ENCODE measurements around the gene MOSPD3. TPM values are rescaled to one million over a fixed set of nuclear protein-coding genes. Genes with fewer than 3 reads are reported as not detected.

MOSPD3 gene
- total and polyA plus RNA-seq, 2 experiments from 2014 or later = 30.1 to 83.3 TPM

GRCh38 chr7:100595188-100595587 is 17.2 kb upstream of the MOSPD3 start:
- TF ChIP-seq CTCF (IDR thresholded peaks at IDR 0.05; ENCODE audit: low read depth, low read length) = no peak
- H3K36me3 ChIP-seq = no peaks in the 10 kb centered on the region
- H3K27ac ChIP-seq = no peak overlapping the region
- H3K27me3 ChIP-seq = no peaks in the 10 kb centered on the region
- no peak overlapping the region for H3K4me3 ChIP-seq
- no peaks in the 10 kb centered on the region for H3K9me3 ChIP-seq (ENCODE audit: low read depth)
- no peak for DNase-seq (ENCODE audit: low read depth in 1 of 2, low spot score in 1 of 2)
- H3K4me1 ChIP-seq (ENCODE audit: low read depth) = peaks cover 16% of the 10 kb centered on the region

- TF ChIP-seq CTCF (IDR thresholded peaks at IDR 0.05; ENCODE audit: low read depth, low read length) = no peak
- DNase-seq (ENCODE audit: low read depth in 1 of 2, low spot score in 1 of 2) = peak in 1 of 2 donors; percentile 19
Measured at GRCh38 chr7:100598425-100598824, 13.9 kb upstream of the MOSPD3 start.

GRCh38 chr7:100599911-100600729 is 12.2 kb upstream of the MOSPD3 start:
- Histone ChIP-seq H3K27me3 (no peaks in the 10 kb centered on the region), H3K36me3 (no peaks in the 10 kb centered on the region), H3K4me3 (no peak overlapping the region), H3K4me1 (ENCODE audit: low read depth) (peaks cover 38% of the 10 kb centered on the region), H3K27ac (no peak overlapping the region), H3K9me3 (ENCODE audit: low read depth) (no peaks in the 10 kb centered on the region)
- DNase-seq (ENCODE audit: low read depth in 1 of 2, low spot score in 1 of 2) = no peak
- no peak for TF ChIP-seq CTCF (IDR thresholded peaks at IDR 0.05; ENCODE audit: low read depth, low read length)

More at GRCh38 chr7:100598425-100598824, 13.9 kb upstream of the MOSPD3 start:
- no peak overlapping the region for H3K27ac ChIP-seq
- peaks cover 32% of the 10 kb centered on the region for H3K4me1 ChIP-seq (ENCODE audit: low read depth)
- no peaks in the 10 kb centered on the region for H3K36me3 ChIP-seq
- H3K9me3 ChIP-seq (ENCODE audit: low read depth) = no peaks in the 10 kb centered on the region
- H3K4me3 ChIP-seq = no peak overlapping the region
- no peaks in the 10 kb centered on the region for H3K27me3 ChIP-seq

DNA sequence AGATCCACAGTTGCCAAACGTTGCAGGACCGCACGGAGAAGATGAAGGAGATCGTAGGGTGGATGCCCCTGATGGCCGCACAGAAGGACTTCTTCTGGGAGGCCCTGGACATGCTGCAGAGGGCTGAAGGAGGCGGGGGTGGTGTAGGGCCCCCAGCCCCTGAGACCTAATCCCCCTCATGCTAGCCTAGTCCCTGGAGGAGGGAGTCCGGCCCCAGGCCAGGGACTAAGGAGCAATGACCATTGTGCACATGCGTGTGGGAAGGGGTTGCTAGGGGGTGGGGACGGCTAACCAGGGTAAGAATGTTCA is 11.7 kb upstream of the MOSPD3 start:
- Histone ChIP-seq H3K27me3 (no peaks in the 10 kb centered on the region), H3K4me1 (ENCODE audit: low read depth) (peaks cover 38% of the 10 kb centered on the region), H3K27ac (no peak overlapping the region), H3K4me3 (no peak overlapping the region), H3K36me3 (no peaks in the 10 kb centered on the region), H3K9me3 (ENCODE audit: low read depth) (no peaks in the 10 kb centered on the region)
- TF ChIP-seq CTCF (IDR thresholded peaks at IDR 0.05; ENCODE audit: low read depth, low read length) = no peak
- no peak for DNase-seq (ENCODE audit: low read depth in 1 of 2, low spot score in 1 of 2)

GRCh38 chr7:100602889-100603725 is 9.2 kb upstream of the MOSPD3 start:
- DNase-seq (ENCODE audit: low read depth in 1 of 2, low spot score in 1 of 2) = peak; percentile 76 to 90
- Histone ChIP-seq H3K27me3 (no peaks in the 10 kb centered on the region), H3K36me3 (no peaks in the 10 kb centered on the region), H3K9me3 (ENCODE audit: low read depth) (no peaks in the 10 kb centered on the region), H3K27ac (peak overlapping the region; percentile 60), H3K4me1 (ENCODE audit: low read depth) (peaks cover 21% of the 10 kb centered on the region), H3K4me3 (no peak overlapping the region)
- TF ChIP-seq CTCF (IDR thresholded peaks at IDR 0.05; ENCODE audit: low read depth, low read length) = no peak
